Keratinocyte (primary cell): ENCODE data around the gene SPTLC2. TPM values are rescaled to one million over a fixed set of nuclear protein-coding genes. Genes with fewer than 3 reads are reported as not detected.

Source experiments
- DNase-seq: peaks from one replicate; pipeline ENCODE4 v3.0.0-alpha.2; 2011; ENCODE audit warnings: low read depth, missing footprints, low spot score
- FAIRE-seq: peaks from 2 replicates; lab custom pipeline; 2011; peaks lifted over from hg19 to GRCh38; lab: Jason Lieb, UNC
- H2AFZ ChIP-seq: 2 replicates; pipeline ENCODE4 v1.6.0; 2012; ENCODE audit warnings: low read length, control low read depth, inconsistent platforms; ENCODE audit not compliant: control insufficient read depth
- H3K27ac ChIP-seq: 2 replicates; pipeline ENCODE4 v1.5.1; 2011; ENCODE audit warnings: low read length; ENCODE audit not compliant: control insufficient read depth, insufficient read depth
- H3K27me3 ChIP-seq: 3 replicates; pipeline ENCODE4 v1.6.0; 2011; ENCODE audit warnings: low read length; ENCODE audit not compliant: control insufficient read depth, insufficient read depth; ENCODE audit errors: extremely low read depth
- H3K36me3 ChIP-seq, 2 experiments: 2 replicates in 1 of 2; 3 replicates in 1 of 2; pipeline ENCODE4 v1.5.1; 2011; ENCODE audit warnings: low read length in 2 of 2, mild to moderate bottlenecking in 1 of 2; ENCODE audit not compliant: control insufficient read depth in 2 of 2, insufficient read depth in 2 of 2; ENCODE audit errors: extremely low read depth in 1 of 2
- H3K4me1 ChIP-seq: 3 replicates; pipeline ENCODE4 v1.5.1; 2011; ENCODE audit warnings: low read length; ENCODE audit not compliant: control insufficient read depth, insufficient read depth; ENCODE audit errors: extremely low read depth
- H3K4me2 ChIP-seq: 3 replicates; pipeline ENCODE4 v1.6.0; 2011; ENCODE audit warnings: low read depth, low read length; ENCODE audit not compliant: control insufficient read depth, insufficient read depth; ENCODE audit errors: extremely low read depth
- H3K4me3 ChIP-seq, 3 experiments: fragments of 200-600 bp in 1 of 3; sonication (generic) in 1 of 3; 2 replicates in 2 of 3; 3 replicates in 1 of 3; pipeline ENCODE4 v1.5.1; 2011 to 2016; ENCODE audit warnings: low read length in 3 of 3, mild to moderate bottlenecking in 3 of 3, control low read depth in 2 of 3, inconsistent platforms in 1 of 3, low read depth in 1 of 3, mixed read lengths in 1 of 3, mixed run types in 1 of 3, moderate library complexity in 1 of 3; ENCODE audit not compliant: control insufficient read depth in 2 of 3, insufficient read depth in 2 of 3; ENCODE audit errors: extremely low read depth in 1 of 3
- H3K79me2 ChIP-seq: 2 replicates; pipeline ENCODE4 v1.6.0; 2012; ENCODE audit warnings: low read length; ENCODE audit not compliant: control insufficient read depth, insufficient read depth
- H3K9ac ChIP-seq: 3 replicates; pipeline ENCODE4 v1.6.0; 2011; ENCODE audit warnings: low read length; ENCODE audit not compliant: control insufficient read depth, insufficient read depth; ENCODE audit errors: extremely low read depth
- H3K9me1 ChIP-seq: 3 replicates; pipeline ENCODE4 v1.6.0; 2011; ENCODE audit warnings: low read length; ENCODE audit not compliant: control insufficient read depth, insufficient read depth; ENCODE audit errors: extremely low read depth
- H3K9me3 ChIP-seq: 2 replicates; pipeline ENCODE4 v1.5.1; 2012; ENCODE audit warnings: low read depth, low read length; ENCODE audit not compliant: control insufficient read depth
- H4K20me1 ChIP-seq: 3 replicates; pipeline ENCODE4 v1.6.0; 2011; ENCODE audit warnings: low read length; ENCODE audit not compliant: control insufficient read depth, insufficient read depth; ENCODE audit errors: extremely low read depth
- EZH2 ChIP-seq: IDR thresholded peaks from one replicate; pipeline ENCODE4 v1.6.1; 2012; ENCODE audit warnings: inconsistent platforms, mild to moderate bottlenecking, low read length, moderate library complexity
- dilution Hi-C: fragments of 300-500 bp; cut with MboI; formaldehyde crosslinking; loops from one replicate; pipeline ENCODE4 v1.7.0; 2020; ENCODE audit warnings: low sequenced_read_pairs; ENCODE audit not compliant: extremely low pct_ligation_motif_present
- polyA plus RNA-seq, 5 experiments: library from polyadenylated mRNA; depleted of rRNA in 3 of 5; stranded (reverse) in 3 of 5; stranded (forward) in 1 of 5; unstranded in 1 of 5; fragments of >200 nt; gene quantifications; 1 replicate in 1 of 5; 2 replicates in 3 of 5; 3 replicates in 1 of 5; pipeline versions ENCODE4 v1.2.1 to v1.2.3, GENCODE V29; 2011 to 2012; ENCODE audit warnings: missing spikeins in 2 of 5, low read depth in 1 of 5, low replicate concordance in 1 of 5
- TF ChIP-seq, protein P1 (sequence below), 3 experiments: IDR thresholded peaks in 1 of 3; conservative IDR thresholded peaks in 1 of 3; optimal IDR thresholded peaks in 1 of 3; 2 replicates in 2 of 3; 3 replicates in 1 of 3; pipeline versions ENCODE3 to v1.5.1; 2011; ENCODE audit warnings: low read length in 3 of 3, mild to moderate bottlenecking in 3 of 3, moderate library complexity in 2 of 3, control low read depth in 1 of 3, inconsistent platforms in 1 of 3; ENCODE audit not compliant: insufficient read depth in 2 of 3; ENCODE audit errors: extremely low read depth in 1 of 3

SPTLC2 gene
- polyA plus RNA-seq, 1 donor (not counting 4 experiments of a cell fraction or from before 2014, with no cell fraction given): 46.8 TPM

DNA sequence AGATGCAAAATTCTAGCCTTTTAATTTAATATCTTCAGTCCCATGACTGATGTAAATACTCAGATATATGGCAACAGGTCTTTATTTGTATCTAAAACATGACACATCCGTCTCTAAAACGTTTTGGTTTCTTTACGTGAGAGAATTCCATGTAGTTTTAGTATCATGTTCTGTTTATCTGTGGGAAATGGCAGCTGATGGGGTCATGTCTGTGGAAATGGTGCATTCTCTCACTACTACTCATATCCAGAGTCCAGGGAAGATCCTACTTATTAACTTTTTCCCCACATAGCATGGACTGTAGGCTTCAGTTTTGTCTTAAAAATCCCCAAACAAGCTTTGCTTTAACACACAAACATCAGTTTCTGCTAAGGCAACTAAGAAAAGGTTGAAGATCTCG, 53.8 kb downstream of the SPTLC2 start:
- Histone ChIP-seq H3K4me1 (no peaks in the 10 kb centered on the region), H3K79me2 (peaks cover 2% of the 10 kb centered on the region), H3K36me3 (peaks cover 4 to 13% of the 10 kb centered on the region in 2 experiments), H4K20me1 (peaks cover 5% of the 10 kb centered on the region), H3K27me3 (no peaks in the 10 kb centered on the region), H3K4me3 (no peak overlapping the region), H2AFZ (no peak overlapping the region), H3K27ac (no peak overlapping the region), H3K4me2 (no peak overlapping the region), H3K9me1 (no peaks in the 10 kb centered on the region), H3K9me3 (no peaks in the 10 kb centered on the region), H3K9ac (no peak overlapping the region)
- FAIRE-seq (no peak), DNase-seq (no peak)
- dilution Hi-C loops: no loop called here
- TF ChIP-seq, protein P1, sequence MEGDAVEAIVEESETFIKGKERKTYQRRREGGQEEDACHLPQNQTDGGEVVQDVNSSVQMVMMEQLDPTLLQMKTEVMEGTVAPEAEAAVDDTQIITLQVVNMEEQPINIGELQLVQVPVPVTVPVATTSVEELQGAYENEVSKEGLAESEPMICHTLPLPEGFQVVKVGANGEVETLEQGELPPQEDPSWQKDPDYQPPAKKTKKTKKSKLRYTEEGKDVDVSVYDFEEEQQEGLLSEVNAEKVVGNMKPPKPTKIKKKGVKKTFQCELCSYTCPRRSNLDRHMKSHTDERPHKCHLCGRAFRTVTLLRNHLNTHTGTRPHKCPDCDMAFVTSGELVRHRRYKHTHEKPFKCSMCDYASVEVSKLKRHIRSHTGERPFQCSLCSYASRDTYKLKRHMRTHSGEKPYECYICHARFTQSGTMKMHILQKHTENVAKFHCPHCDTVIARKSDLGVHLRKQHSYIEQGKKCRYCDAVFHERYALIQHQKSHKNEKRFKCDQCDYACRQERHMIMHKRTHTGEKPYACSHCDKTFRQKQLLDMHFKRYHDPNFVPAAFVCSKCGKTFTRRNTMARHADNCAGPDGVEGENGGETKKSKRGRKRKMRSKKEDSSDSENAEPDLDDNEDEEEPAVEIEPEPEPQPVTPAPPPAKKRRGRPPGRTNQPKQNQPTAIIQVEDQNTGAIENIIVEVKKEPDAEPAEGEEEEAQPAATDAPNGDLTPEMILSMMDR (optimal IDR thresholded peaks at IDR 0.05 in 1 of 3, IDR thresholded peaks at IDR 0.05 in 1 of 3, conservative IDR thresholded peaks at IDR 0.05 in 1 of 3; ENCODE audit: extremely low read depth in 1 of 3, insufficient read depth in 2 of 3, low read length in 3 of 3): no peak
- TF ChIP-seq EZH2: no peak

GRCh38 chr14:77561881-77562280, 54.6 kb downstream of the SPTLC2 start:
- Histone ChIP-seq H3K4me1 (no peaks in the 10 kb centered on the region), H3K27me3 (no peaks in the 10 kb centered on the region), H3K9ac (no peak overlapping the region), H3K9me3 (no peaks in the 10 kb centered on the region), H3K36me3 (peaks cover 6 to 18% of the 10 kb centered on the region in 2 experiments), H3K9me1 (no peaks in the 10 kb centered on the region), H3K27ac (no peak overlapping the region), H3K4me3 (no peak overlapping the region), H4K20me1 (peaks cover 5% of the 10 kb centered on the region), H2AFZ (no peak overlapping the region), H3K79me2 (peaks cover 2% of the 10 kb centered on the region), H3K4me2 (no peak overlapping the region)
- no peak for DNase-seq
- FAIRE-seq: no peak
- TF ChIP-seq, protein P1 (optimal IDR thresholded peaks at IDR 0.05 in 1 of 3, IDR thresholded peaks at IDR 0.05 in 1 of 3, conservative IDR thresholded peaks at IDR 0.05 in 1 of 3; ENCODE audit: extremely low read depth in 1 of 3, insufficient read depth in 2 of 3, low read length in 3 of 3): no peak
- TF ChIP-seq EZH2: no peak
- dilution Hi-C loops: no loop called here
